ENCODE results near the gene ANXA8. TPM values are rescaled to one million over a fixed set of nuclear protein-coding genes. Genes with fewer than 3 reads are reported as not detected.
"Not testable (repeated sequence)": the region's sequence is repeated elsewhere in the genome, so short reads cannot be mapped to it uniquely, and the experiment has no call there.

The ANXA8 gene
- polyA plus RNA-seq (ENCODE audit: insufficient read depth in 1 of 5, insufficient read length in 5 of 5, low replicate concordance in 1 of 5), result 1 to 10 TPM; 1.3 to 4.4 (median 2.2) TPM
- long read RNA-seq, donor 1, result 0 reads
- long read RNA-seq, donor 2, result 0 reads
- long read RNA-seq, donor 3, result 0 reads
- long read RNA-seq, donor 4, result 0 reads
- long read RNA-seq, donor 5, result 0 reads
- long read RNA-seq, donor 6, partial matches to known transcripts, result 0 of 1 reads
- long read RNA-seq, donor 6, other reads (novel, unspliced or antisense), result 0 of 1 reads
- long read RNA-seq, donor 7, partial matches to known transcripts, result 0 of 2 reads
- long read RNA-seq, donor 7, other reads (novel, unspliced or antisense), result 0 of 2 reads
- long read RNA-seq, donor 8, result 0 reads

DNA sequence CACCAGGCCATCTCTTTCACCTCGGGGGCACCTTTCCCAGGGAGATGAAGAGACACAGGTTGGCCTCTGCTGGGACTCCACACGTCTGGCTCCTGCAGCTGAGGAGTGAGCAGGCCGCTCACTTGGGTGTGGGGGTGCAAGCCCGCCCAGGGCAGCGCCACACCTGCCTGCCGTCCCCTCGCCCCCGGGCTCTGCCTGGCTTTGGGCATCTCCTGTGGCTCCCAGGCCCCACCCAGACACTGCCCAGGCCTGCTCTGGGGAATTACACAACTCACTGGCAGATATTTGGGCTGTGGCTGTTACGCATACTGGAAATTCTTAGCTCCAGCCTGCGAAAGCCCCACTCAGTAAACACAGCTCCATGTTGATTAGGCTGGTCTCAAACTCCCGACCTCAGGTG, at the start of gene ANXA8:
ANXA8 (minus strand) TSS at position 193 of the 400 bp plus-strand sequence; CDS start at position 11, 182 bp downstream.
- DNase-seq, result not testable (repeated sequence)

- DNase-seq, result not testable (repeated sequence)
These were observed 39.6 kb upstream of the ANXA8 start, which contains the start of gene AGAP9 for GRCh38 chr10:47523475-47523874. Gene AGAP9 (minus strand): TSS chr10:47523638. CDS start chr10:47523526, 112 bp downstream.

GRCh38 chr10:47502313-47502712, 18.4 kb upstream of the ANXA8 start:
- DNase-seq, result not testable (repeated sequence)

- DNase-seq, result not testable (repeated sequence)
These were observed 10.3 kb upstream of the ANXA8 start for GRCh38 chr10:47494226-47494625.

GRCh38 chr10:47491600-47491999, 7.7 kb upstream of the ANXA8 start, which contains the start of gene FAM25G:
Gene FAM25G (minus strand): TSS chr10:47491700. CDS start chr10:47491674, 26 bp downstream.
- DNase-seq, result not testable (repeated sequence)

GRCh38 chr10:47489630-47490029, 5.7 kb upstream of the ANXA8 start:
- not testable (repeated sequence) for DNase-seq

DNA sequence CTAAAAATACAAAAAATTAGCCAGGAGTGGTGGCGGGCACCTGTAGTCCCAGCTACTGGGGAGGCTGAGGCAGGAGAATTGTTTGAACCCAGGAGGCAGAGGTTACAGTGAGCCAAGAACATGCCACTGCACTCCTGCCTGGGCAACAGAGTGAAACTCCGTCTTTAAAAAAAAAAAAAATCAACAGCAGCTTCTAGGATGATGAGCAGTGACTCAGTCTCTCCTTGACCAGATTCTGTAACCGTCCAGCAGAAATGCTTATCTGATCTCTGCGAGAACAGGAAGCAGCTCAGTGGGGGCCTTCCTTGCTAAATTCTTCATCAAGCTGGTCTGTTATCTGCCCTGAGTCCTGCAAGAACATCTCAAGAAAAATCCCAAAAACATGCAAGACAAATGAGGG, 2.0 kb upstream of the ANXA8 start:
- not testable (repeated sequence) for DNase-seq

DNA sequence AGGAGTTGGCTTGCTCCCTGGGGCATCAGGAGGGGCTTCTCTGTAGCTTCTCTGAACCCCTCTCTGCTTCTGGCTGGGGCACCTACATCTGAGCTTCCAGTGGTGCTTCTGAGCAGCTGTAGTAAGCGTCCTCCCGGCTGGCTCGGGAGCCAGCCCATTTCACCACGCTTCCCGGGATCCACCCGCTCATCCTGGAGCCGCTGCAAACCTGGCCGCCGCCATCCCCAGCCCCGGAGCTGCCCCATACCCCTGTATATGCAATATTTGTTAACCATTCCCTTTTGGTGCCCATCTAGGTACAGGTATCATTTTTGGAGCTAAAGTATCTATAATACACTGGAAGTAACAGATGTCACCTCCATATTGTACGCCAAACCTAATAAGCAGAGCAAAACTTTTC, 871 bp upstream of the ANXA8 start:
- DNase-seq, result not testable (repeated sequence)

GRCh38 chr10:47482367-47482766, 1.5 kb downstream of the ANXA8 start:
- DNase-seq, result not testable (repeated sequence)

GRCh38 chr10:47481768-47482181, 2.1 kb downstream of the ANXA8 start:
- DNase-seq, result not testable (repeated sequence)

- DNase-seq, result not testable (repeated sequence)
These were observed 2.6 kb downstream of the ANXA8 start for GRCh38 chr10:47481182-47481766.

- DNase-seq, result not testable (repeated sequence)
These were observed 3.8 kb downstream of the ANXA8 start for GRCh38 chr10:47480133-47480532.

GRCh38 chr10:47478114-47478513, 5.8 kb downstream of the ANXA8 start:
- DNase-seq, result not testable (repeated sequence)

DNA sequence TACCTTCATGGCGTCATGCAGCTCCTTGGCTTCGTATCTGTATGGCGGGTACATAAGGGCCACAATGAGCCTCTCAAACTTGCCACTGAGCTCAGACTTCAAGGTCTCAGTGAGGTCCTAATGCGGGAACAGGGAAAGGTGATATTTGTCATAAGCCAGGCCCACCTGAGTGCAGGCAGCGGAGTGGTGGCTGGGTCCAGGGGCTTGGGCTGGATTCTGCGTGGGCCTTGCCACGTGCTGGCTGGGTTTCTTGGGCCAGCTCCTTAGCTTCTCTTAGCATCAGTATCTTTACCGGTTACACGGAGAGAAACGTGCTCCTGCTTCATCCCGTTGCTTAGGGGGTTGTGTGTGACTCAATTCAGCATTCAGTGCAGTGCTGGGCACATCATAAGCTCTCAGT, 6.8 kb downstream of the ANXA8 start:
- DNase-seq, result not testable (repeated sequence)

- not testable (repeated sequence) for DNase-seq
These were observed 8.8 kb downstream of the ANXA8 start for GRCh38 chr10:47475101-47475500.

GRCh38 chr10:47473516-47473915, 10.4 kb downstream of the ANXA8 start:
- not testable (repeated sequence) for DNase-seq

DNA sequence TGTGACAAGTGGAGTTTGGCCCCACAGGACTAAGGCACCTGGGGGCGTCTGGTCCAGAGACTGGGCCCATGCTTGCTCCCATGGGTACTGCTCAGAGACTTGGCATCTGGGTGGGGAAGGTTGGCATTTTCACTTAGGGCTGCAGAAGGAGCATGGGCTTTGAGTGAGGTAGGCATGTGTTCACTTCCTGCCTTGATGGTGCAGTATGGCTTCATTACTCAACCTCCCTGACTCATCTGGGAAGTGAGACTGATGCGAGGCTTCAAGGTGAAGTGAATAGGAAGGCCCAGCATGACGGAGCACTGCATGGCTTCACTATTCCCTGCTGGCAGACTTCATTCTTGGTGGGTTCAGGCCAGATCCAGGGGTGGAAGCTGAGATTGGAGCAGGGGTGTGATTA, 11.3 kb downstream of the ANXA8 start:
- not testable (repeated sequence) for DNase-seq

DNA sequence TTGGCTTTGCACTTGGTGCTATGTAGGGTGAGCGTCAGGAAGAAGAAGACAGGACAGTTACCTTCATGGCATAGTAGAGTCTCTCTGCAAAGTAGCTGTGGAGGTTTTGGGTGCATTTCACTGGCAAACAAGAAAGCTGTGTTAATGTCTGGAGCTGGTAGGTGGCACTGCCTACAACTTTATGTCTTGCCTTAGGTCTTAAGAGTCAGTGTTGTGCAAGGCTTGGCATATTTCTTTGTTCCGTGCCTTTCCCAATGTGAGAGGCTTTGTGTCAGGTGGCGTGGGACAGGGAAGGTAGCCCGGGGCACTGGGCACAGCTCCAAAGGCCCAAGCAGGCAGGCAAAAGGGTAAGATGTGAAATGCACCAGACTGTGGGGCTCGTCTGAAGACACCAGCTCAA, 11.8 kb downstream of the ANXA8 start:
- not testable (repeated sequence) for DNase-seq

- not testable (repeated sequence) for DNase-seq
These were observed 15.0 kb downstream of the ANXA8 start for GRCh38 chr10:47468731-47469528.

GRCh38 chr10:47467957-47468356, 16.0 kb downstream of the ANXA8 start:
- not testable (repeated sequence) for DNase-seq

GRCh38 chr10:47467458-47467857, 16.5 kb downstream of the ANXA8 start:
- not testable (repeated sequence) for DNase-seq
